Neural cell (in vitro differentiated cells): ENCODE data around the gene MYH6. TPM values are rescaled to one million over a fixed set of nuclear protein-coding genes. Genes with fewer than 3 reads are reported as not detected.
A peak's percentile ranks its signal among the peaks of the same experiment; 100 is the strongest.

ENCODE experiments used
- H2AFZ ChIP-seq: fragments of 200-600, 300-800 bp; sonication (generic), shearing (Covaris generic); 2 replicates; pipeline ENCODE4 v1.6.0; 2014; ENCODE audit warnings: low read depth, mild to moderate bottlenecking, antibody characterized with exemption, low read length, moderate library complexity
- H3F3A ChIP-seq: fragments of 200-600 bp; shearing (Covaris generic); 2 replicates; pipeline ENCODE4 v1.6.1; 2016; ENCODE audit warnings: mild to moderate bottlenecking, moderate library complexity, mixed read lengths, antibody characterized with exemption, low read length; ENCODE audit not compliant: insufficient read depth, poor library complexity, severe bottlenecking
- H3K27ac ChIP-seq: fragments of 200-600, 300-800 bp; sonication (generic), shearing (Covaris generic); 2 replicates; pipeline ENCODE4 v1.5.1; 2014; ENCODE audit warnings: mild to moderate bottlenecking, low read length, moderate library complexity
- H3K27me3 ChIP-seq: fragments of 300-800, 200-600 bp; sonication (generic), shearing (Covaris generic); 2 replicates; pipeline ENCODE4 v1.6.0; 2014; ENCODE audit warnings: mild to moderate bottlenecking, low read depth, low read length, moderate library complexity; ENCODE audit not compliant: insufficient read depth
- H3K36me3 ChIP-seq: fragments of 300-800, 200-600 bp; sonication (generic), shearing (Covaris generic); 2 replicates; pipeline ENCODE4 v1.5.1; 2014; ENCODE audit warnings: mild to moderate bottlenecking, antibody characterized with exemption, low read length, moderate library complexity; ENCODE audit not compliant: insufficient read depth
- H3K4me2 ChIP-seq: fragments of 300-800, 200-600 bp; sonication (generic), shearing (Covaris generic); 2 replicates; pipeline ENCODE4 v1.6.0; 2014; ENCODE audit warnings: mild to moderate bottlenecking, low read length
- H3K4me3 ChIP-seq: fragments of 300-800, 200-600 bp; sonication (generic), shearing (Covaris generic); 2 replicates; pipeline ENCODE4 v1.5.1; 2014; ENCODE audit warnings: mild to moderate bottlenecking, low read length, moderate library complexity
- H3K79me2 ChIP-seq: fragments of 200-600 bp; shearing (Covaris generic); replicated peaks from 2 replicates; pipeline ENCODE4 v1.6.0; 2014; ENCODE audit warnings: mild to moderate bottlenecking, low read length, moderate library complexity; ENCODE audit not compliant: insufficient read depth
- H3K9ac ChIP-seq: fragments of 300-800, 200-600 bp; sonication (generic), shearing (Covaris generic); 2 replicates; pipeline ENCODE4 v1.6.1; 2016; ENCODE audit warnings: mild to moderate bottlenecking, low read length, mixed read lengths
- H3K9me2 ChIP-seq: fragments of 200-600 bp; shearing (Covaris generic); 2 replicates; pipeline ENCODE4 v1.6.1; 2016; ENCODE audit warnings: mild to moderate bottlenecking, low read length, mixed read lengths; ENCODE audit not compliant: insufficient read depth
- H3K9me3 ChIP-seq: fragments of 200-600, 300-800 bp; sonication (generic), shearing (Covaris generic); 2 replicates; pipeline ENCODE4 v1.6.1; 2016; ENCODE audit warnings: mild to moderate bottlenecking, mixed run types, low read length, moderate library complexity, mixed read lengths
- H4K20me1 ChIP-seq: fragments of 200-600 bp; shearing (Covaris generic); 2 replicates; pipeline ENCODE4 v1.6.1; 2016; ENCODE audit warnings: mild to moderate bottlenecking, mixed run types; ENCODE audit not compliant: insufficient read depth
- EP300 ChIP-seq: fragments of 450-650 bp; conservative IDR thresholded peaks from 2 replicates; pipeline ENCODE4 v1.6.1; 2014; ENCODE audit warnings: antibody characterized with exemption, mild to moderate bottlenecking, moderate library complexity; ENCODE audit not compliant: poor library complexity, severe bottlenecking
- EZH2 ChIP-seq: fragments of 200-600, 300-800 bp; shearing (Covaris generic), sonication (generic); IDR thresholded peaks from 2 replicates; pipeline ENCODE4 v1.6.1; 2014; ENCODE audit warnings: antibody characterized with exemption, low read length, borderline replicate concordance, mild to moderate bottlenecking; ENCODE audit not compliant: insufficient read depth, poor library complexity, severe bottlenecking
- MXI1 ChIP-seq: fragments of 450-650 bp; conservative IDR thresholded peaks from 2 replicates; pipeline ENCODE4 v1.6.1; 2014; ENCODE audit warnings: antibody characterized with exemption, mild to moderate bottlenecking; ENCODE audit not compliant: poor library complexity, severe bottlenecking
- POLR2AphosphoS5 ChIP-seq: IDR thresholded peaks from 2 replicates; pipeline ENCODE4 v1.6.1; 2012
- RAD21 ChIP-seq: fragments of 450-650 bp; conservative IDR thresholded peaks from 2 replicates; pipeline ENCODE4 v1.6.1; 2014; ENCODE audit warnings: antibody characterized with exemption, mild to moderate bottlenecking, moderate library complexity
- SMC3 ChIP-seq: fragments of 450-650 bp; conservative IDR thresholded peaks from 2 replicates; pipeline ENCODE4 v1.6.1; 2014; ENCODE audit warnings: antibody characterized with exemption, mild to moderate bottlenecking, moderate library complexity; ENCODE audit not compliant: poor library complexity
- TAF1 ChIP-seq: IDR thresholded peaks from 2 replicates; pipeline ENCODE4 v1.6.1; 2012; ENCODE audit warnings: low read depth
- polyA plus RNA-seq: library from polyadenylated mRNA; depleted of rRNA; stranded (reverse); fragments of >200 nt; gene quantifications from 2 replicates; pipeline ENCODE4 v1.2.3, GENCODE V29; 2014
- TF ChIP-seq, protein P1 (sequence below): fragments of 450-650 bp; IDR thresholded peaks from 2 replicates; pipeline ENCODE4 v1.5.1; 2014; ENCODE audit warnings: antibody characterized with exemption, mild to moderate bottlenecking, moderate library complexity; ENCODE audit not compliant: poor library complexity, severe bottlenecking
- TF ChIP-seq, protein P2 (sequence below): IDR thresholded peaks from 2 replicates; pipeline ENCODE4 v1.6.1; 2012; ENCODE audit warnings: borderline replicate concordance

The MYH6 gene
- polyA plus RNA-seq, 1 donor from 2014 or later = not detected

DNA sequence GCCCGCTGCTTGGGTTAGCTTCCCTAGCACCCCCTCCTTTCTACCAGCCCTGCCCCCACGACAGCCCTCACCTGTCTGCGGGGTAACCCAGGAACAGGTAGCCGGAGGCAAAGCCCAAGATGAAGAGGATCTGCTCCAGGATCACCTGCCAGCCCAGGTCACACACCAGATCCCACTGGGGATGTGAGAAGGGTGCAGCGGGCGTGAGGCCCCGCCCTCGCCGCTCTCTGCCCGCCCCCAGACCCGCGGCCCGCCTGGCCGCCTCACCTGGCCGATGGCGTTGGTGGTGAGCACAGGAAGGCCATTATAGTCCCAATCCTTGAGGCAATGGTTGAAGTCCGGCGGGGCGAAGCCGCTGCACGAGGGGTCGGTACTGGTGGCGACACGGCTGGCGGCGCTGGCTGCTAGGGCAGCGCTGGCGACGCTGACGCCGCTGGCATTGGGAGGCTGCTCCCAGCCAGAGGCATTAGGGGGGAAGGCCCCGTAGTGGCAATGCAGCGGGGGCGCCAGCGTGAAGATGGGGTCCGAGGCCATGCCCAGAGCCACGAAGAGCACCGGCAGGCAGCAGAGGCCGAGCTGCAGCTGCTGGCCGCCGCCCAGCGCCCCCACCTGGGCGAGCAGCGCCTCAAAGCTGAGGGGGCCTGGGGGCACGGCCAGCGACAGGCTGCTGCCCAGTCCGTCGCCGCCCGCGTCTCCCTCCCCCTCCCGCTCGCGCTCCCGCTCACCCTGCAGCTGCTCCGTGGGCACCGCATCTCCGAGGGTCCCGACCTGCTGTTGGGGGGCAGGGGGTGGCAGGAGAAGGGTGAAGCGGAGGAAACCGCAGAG, 56.2 kb downstream of the MYH6 start:
- Histone ChIP-seq H3K9ac (peak overlapping the region; percentile 97), H2AFZ (peak overlapping the region; percentile 71), H3K36me3 (no peaks in the 10 kb centered on the region), H3K9me2 (no peaks in the 10 kb centered on the region), H3K27me3 (no peaks in the 10 kb centered on the region), H3K27ac (peak overlapping the region; percentile 93), H4K20me1 (no peaks in the 10 kb centered on the region), H3K4me2 (peak overlapping the region; percentile 87), H3K4me3 (peak overlapping the region; percentile 99), H3K79me2 (no peaks in the 10 kb centered on the region), H3F3A (no peaks in the 10 kb centered on the region), H3K9me3 (no peaks in the 10 kb centered on the region)
- no peak for TF ChIP-seq SMC3
- TF ChIP-seq, protein P1, sequence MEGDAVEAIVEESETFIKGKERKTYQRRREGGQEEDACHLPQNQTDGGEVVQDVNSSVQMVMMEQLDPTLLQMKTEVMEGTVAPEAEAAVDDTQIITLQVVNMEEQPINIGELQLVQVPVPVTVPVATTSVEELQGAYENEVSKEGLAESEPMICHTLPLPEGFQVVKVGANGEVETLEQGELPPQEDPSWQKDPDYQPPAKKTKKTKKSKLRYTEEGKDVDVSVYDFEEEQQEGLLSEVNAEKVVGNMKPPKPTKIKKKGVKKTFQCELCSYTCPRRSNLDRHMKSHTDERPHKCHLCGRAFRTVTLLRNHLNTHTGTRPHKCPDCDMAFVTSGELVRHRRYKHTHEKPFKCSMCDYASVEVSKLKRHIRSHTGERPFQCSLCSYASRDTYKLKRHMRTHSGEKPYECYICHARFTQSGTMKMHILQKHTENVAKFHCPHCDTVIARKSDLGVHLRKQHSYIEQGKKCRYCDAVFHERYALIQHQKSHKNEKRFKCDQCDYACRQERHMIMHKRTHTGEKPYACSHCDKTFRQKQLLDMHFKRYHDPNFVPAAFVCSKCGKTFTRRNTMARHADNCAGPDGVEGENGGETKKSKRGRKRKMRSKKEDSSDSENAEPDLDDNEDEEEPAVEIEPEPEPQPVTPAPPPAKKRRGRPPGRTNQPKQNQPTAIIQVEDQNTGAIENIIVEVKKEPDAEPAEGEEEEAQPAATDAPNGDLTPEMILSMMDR = peak; percentile 50

DNA sequence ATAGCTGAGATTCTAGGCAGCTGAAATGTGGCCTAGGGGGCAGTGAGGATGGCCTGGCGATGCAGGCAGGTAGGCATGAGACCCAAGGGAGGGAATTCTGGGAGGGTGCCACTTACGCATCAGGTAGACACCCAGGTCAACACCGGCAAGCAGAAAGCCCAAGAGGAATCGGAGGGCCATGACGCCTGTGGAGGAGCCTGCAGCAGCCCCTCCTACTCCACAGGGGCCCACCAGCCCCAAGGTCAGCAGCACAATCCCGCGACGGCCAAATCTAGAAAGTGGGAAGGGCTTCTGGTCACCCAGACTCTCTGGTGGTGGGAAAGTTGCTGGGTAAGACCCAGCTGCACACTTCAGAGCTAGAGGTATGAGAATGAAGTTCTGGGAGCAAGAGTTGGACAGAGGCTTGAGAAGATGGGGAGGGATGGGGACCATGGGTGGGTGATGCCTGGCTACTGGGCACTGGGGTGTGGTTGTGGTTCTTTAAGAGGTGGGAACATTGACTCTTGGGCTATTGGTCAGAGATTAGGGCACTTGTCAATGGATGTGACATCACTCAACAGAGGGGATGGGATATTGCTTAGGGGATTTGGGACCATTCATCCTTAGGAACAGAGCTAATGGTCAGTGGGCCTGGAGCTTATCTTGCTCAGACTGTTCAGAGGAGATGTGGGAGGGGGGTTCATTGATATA, 58.8 kb downstream of the MYH6 start:
- H4K20me1 ChIP-seq = no peaks in the 10 kb centered on the region
- no peak overlapping the region for H3K4me3 ChIP-seq
- no peak overlapping the region for H2AFZ ChIP-seq
- no peaks in the 10 kb centered on the region for H3K9me3 ChIP-seq
- TF ChIP-seq POLR2AphosphoS5 (no peak), RAD21 (no peak), EZH2 (no peak), TAF1 (no peak), EP300 (no peak), MXI1 (no peak), SMC3 (no peak)
- TF ChIP-seq, protein P2, sequence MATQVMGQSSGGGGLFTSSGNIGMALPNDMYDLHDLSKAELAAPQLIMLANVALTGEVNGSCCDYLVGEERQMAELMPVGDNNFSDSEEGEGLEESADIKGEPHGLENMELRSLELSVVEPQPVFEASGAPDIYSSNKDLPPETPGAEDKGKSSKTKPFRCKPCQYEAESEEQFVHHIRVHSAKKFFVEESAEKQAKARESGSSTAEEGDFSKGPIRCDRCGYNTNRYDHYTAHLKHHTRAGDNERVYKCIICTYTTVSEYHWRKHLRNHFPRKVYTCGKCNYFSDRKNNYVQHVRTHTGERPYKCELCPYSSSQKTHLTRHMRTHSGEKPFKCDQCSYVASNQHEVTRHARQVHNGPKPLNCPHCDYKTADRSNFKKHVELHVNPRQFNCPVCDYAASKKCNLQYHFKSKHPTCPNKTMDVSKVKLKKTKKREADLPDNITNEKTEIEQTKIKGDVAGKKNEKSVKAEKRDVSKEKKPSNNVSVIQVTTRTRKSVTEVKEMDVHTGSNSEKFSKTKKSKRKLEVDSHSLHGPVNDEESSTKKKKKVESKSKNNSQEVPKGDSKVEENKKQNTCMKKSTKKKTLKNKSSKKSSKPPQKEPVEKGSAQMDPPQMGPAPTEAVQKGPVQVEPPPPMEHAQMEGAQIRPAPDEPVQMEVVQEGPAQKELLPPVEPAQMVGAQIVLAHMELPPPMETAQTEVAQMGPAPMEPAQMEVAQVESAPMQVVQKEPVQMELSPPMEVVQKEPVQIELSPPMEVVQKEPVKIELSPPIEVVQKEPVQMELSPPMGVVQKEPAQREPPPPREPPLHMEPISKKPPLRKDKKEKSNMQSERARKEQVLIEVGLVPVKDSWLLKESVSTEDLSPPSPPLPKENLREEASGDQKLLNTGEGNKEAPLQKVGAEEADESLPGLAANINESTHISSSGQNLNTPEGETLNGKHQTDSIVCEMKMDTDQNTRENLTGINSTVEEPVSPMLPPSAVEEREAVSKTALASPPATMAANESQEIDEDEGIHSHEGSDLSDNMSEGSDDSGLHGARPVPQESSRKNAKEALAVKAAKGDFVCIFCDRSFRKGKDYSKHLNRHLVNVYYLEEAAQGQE = no peak
- TF ChIP-seq, protein P1 = no peak
- no peak overlapping the region for H3K9ac ChIP-seq
- no peaks in the 10 kb centered on the region for H3K9me2 ChIP-seq
- H3K36me3 ChIP-seq = no peaks in the 10 kb centered on the region
- H3K27me3 ChIP-seq = no peaks in the 10 kb centered on the region
- no peak overlapping the region for H3K4me2 ChIP-seq
- no peak overlapping the region for H3K27ac ChIP-seq
- no peaks in the 10 kb centered on the region for H3K79me2 ChIP-seq
- no peaks in the 10 kb centered on the region for H3F3A ChIP-seq
